H1 (cell line): ENCODE measurements around the gene GRK6. TPM values are rescaled to one million over a fixed set of nuclear protein-coding genes. Genes with fewer than 3 reads are reported as not detected.

Experiments used
- CTCF ChIA-PET: fragments of 300-600 bp; sonication (Branson Sonifier 250); formaldehyde crosslinking; loops from one replicate; lab custom pipeline; 2021; ENCODE audit not compliant: partially characterized antibody; lab: Charles Lee
- POLR2A ChIA-PET: fragments of 300-600 bp; sonication (Branson Sonifier 250); formaldehyde crosslinking; loops from one replicate; lab custom pipeline; 2021; ENCODE audit warnings: inconsistent platforms; ENCODE audit not compliant: partially characterized antibody; lab: Charles Lee
- DNase-seq, 2 experiments: peaks; one replicate each; pipeline versions ENCODE4 v3.0.0 to v3.0.0-alpha.2; 2010 to 2022; ENCODE audit warnings: low spot score in 2 of 2, low read depth in 1 of 2, mixed read lengths in 1 of 2
- FAIRE-seq: peaks from 2 replicates; lab custom pipeline; 2011; peaks lifted over from hg19 to GRCh38; lab: Jason Lieb, UNC
- H2AFZ ChIP-seq: 2 replicates; pipeline ENCODE4 v1.8.1; 2012; ENCODE audit warnings: low read length, inconsistent platforms
- H2AK5ac ChIP-seq: 2 replicates; pipeline ENCODE4 v1.6.1; 2013; ENCODE audit warnings: low read depth, low read length
- H2BK120ac ChIP-seq: replicated peaks from 2 replicates; pipeline ENCODE3; 2013; ENCODE audit warnings: low read depth, low read length, inconsistent platforms
- H2BK12ac ChIP-seq: 2 replicates; pipeline ENCODE4 v1.6.1; 2013; ENCODE audit warnings: low read depth, low read length
- H2BK15ac ChIP-seq: 2 replicates; pipeline ENCODE4 v1.6.1; 2013; ENCODE audit warnings: low read length
- H2BK20ac ChIP-seq: 2 replicates; pipeline ENCODE4 v1.6.1; 2013; ENCODE audit warnings: low read length
- H2BK5ac ChIP-seq: 2 replicates; pipeline ENCODE4 v1.6.1; 2013; ENCODE audit warnings: low read depth, low read length
- H3K14ac ChIP-seq: 2 replicates; pipeline ENCODE4 v1.6.1; 2013; ENCODE audit warnings: inconsistent platforms; ENCODE audit not compliant: insufficient read length
- H3K18ac ChIP-seq: 2 replicates; pipeline ENCODE4 v1.6.1; 2013; ENCODE audit warnings: low read length; ENCODE audit errors: extremely low read depth
- H3K23ac ChIP-seq: 2 replicates; pipeline ENCODE4 v1.6.1; 2013; ENCODE audit warnings: inconsistent platforms; ENCODE audit not compliant: insufficient read length
- H3K23me2 ChIP-seq: 2 replicates; pipeline ENCODE4 v1.6.1; 2013; ENCODE audit warnings: low read depth, low read length
- H3K27ac ChIP-seq: 2 replicates; pipeline ENCODE4 v1.6.1; 2011; ENCODE audit warnings: low read depth, low read length, inconsistent platforms
- H3K27me3 ChIP-seq, 4 experiments: replicated peaks in 1 of 4; 1 replicate in 1 of 4; 2 replicates in 3 of 4; pipeline versions ENCODE4 v1.6.1 to v1.8.1; 2011 to 2013; ENCODE audit warnings: low read length in 3 of 4, mild to moderate bottlenecking in 3 of 4, inconsistent platforms in 2 of 4, mixed read lengths in 2 of 4, moderate library complexity in 1 of 4; ENCODE audit not compliant: control insufficient read depth in 3 of 4, insufficient read depth in 3 of 4; ENCODE audit errors: extremely low read depth in 1 of 4
- H3K36me3 ChIP-seq, 4 experiments: 2 replicates each; pipeline versions ENCODE4 v1.6.1 to v1.8.1; 2011 to 2013; ENCODE audit warnings: mild to moderate bottlenecking in 4 of 4, low read length in 3 of 4, moderate library complexity in 2 of 4, control low read depth in 1 of 4, inconsistent platforms in 1 of 4; ENCODE audit not compliant: insufficient read depth in 4 of 4, control insufficient read depth in 2 of 4
- H3K4ac ChIP-seq: replicated peaks from 2 replicates; pipeline ENCODE3; 2013; ENCODE audit warnings: low read length, low read depth, mixed read lengths, inconsistent platforms; ENCODE audit not compliant: insufficient read length
- H3K4me1 ChIP-seq, 4 experiments: replicated peaks in 1 of 4; 1 replicate in 1 of 4; 2 replicates in 3 of 4; pipeline versions ENCODE4 v1.6.1 to v1.8.1; 2011 to 2013; ENCODE audit warnings: low read length in 3 of 4, inconsistent platforms in 2 of 4, mixed read lengths in 1 of 4; ENCODE audit not compliant: insufficient read depth in 4 of 4, control insufficient read depth in 3 of 4
- H3K4me2 ChIP-seq, 2 experiments: 2 replicates each; pipeline versions ENCODE4 v1.6.1 to v1.8.1; 2011 to 2013; ENCODE audit warnings: low read depth in 2 of 2, low read length in 2 of 2, control low read depth in 1 of 2, inconsistent platforms in 1 of 2, mild to moderate bottlenecking in 1 of 2; ENCODE audit not compliant: insufficient read depth in 1 of 2
- H3K4me3 ChIP-seq, 4 experiments: fragments of 200-600, 300-600 bp in 1 of 4; sonication (generic), shearing (Covaris generic), sonication (Bioruptor Twin) in 1 of 4; 2 replicates each; pipeline versions ENCODE4 v1.5.1 to v1.8.1; 2011 to 2016; ENCODE audit warnings: low read length in 4 of 4, low read depth in 3 of 4, control low read depth in 2 of 4, inconsistent platforms in 2 of 4, mild to moderate bottlenecking in 2 of 4, mixed read lengths in 1 of 4, moderate library complexity in 1 of 4; ENCODE audit not compliant: insufficient read depth in 2 of 4; ENCODE audit errors: extremely low read depth in 1 of 4
- H3K56ac ChIP-seq: replicated peaks from 2 replicates; pipeline ENCODE3; 2013; ENCODE audit warnings: low read depth, mild to moderate bottlenecking, mixed read lengths, low read length, inconsistent platforms; ENCODE audit not compliant: insufficient read length
- H3K79me1 ChIP-seq: 2 replicates; pipeline ENCODE4 v1.6.1; 2013; ENCODE audit warnings: low read depth, low read length, control low read depth
- H3K79me2 ChIP-seq, 2 experiments: 2 replicates each; pipeline versions ENCODE4 v1.6.1 to v1.8.1; 2012 to 2013; ENCODE audit warnings: low read length in 2 of 2, mild to moderate bottlenecking in 2 of 2, inconsistent platforms in 1 of 2; ENCODE audit not compliant: insufficient read depth in 2 of 2, control insufficient read depth in 1 of 2
- H3K9ac ChIP-seq, 4 experiments: replicated peaks in 1 of 4; 1 replicate in 1 of 4; 2 replicates in 3 of 4; pipeline versions ENCODE4 v1.6.1 to v1.8.1; 2011 to 2013; ENCODE audit warnings: low read depth in 3 of 4, low read length in 3 of 4, control low read depth in 2 of 4, mild to moderate bottlenecking in 2 of 4, moderate library complexity in 2 of 4, inconsistent platforms in 1 of 4; ENCODE audit errors: extremely low read depth in 1 of 4
- H3K9me3 ChIP-seq, 2 experiments: 2 replicates each; pipeline versions ENCODE4 v1.6.1 to v1.8.1; 2012 to 2013; ENCODE audit warnings: mild to moderate bottlenecking in 2 of 2, moderate library complexity in 2 of 2, control low read depth in 1 of 2, inconsistent platforms in 1 of 2, low read depth in 1 of 2, low read length in 1 of 2, mixed read lengths in 1 of 2; ENCODE audit not compliant: insufficient read depth in 2 of 2
- H4K20me1 ChIP-seq, 2 experiments: replicated peaks in 1 of 2; 2 replicates each; pipeline versions ENCODE3 to v1.8.1; 2011 to 2013; ENCODE audit warnings: inconsistent platforms in 2 of 2, low read length in 2 of 2, mild to moderate bottlenecking in 1 of 2; ENCODE audit not compliant: insufficient read depth in 2 of 2, control insufficient read depth in 1 of 2
- H4K5ac ChIP-seq: 2 replicates; pipeline ENCODE4 v1.6.1; 2013; ENCODE audit warnings: low read length, low read depth, mixed read lengths, inconsistent platforms; ENCODE audit not compliant: insufficient read length
- H4K8ac ChIP-seq: 2 replicates; pipeline ENCODE4 v1.8.0; 2013; ENCODE audit warnings: mild to moderate bottlenecking, moderate library complexity, low read length, inconsistent platforms; ENCODE audit not compliant: insufficient read depth; ENCODE audit errors: extremely low read depth
- H4K91ac ChIP-seq: replicated peaks from 2 replicates; pipeline ENCODE3; 2013; ENCODE audit warnings: low read length, mixed read lengths, inconsistent platforms; ENCODE audit not compliant: insufficient read length
- CEBPB ChIP-seq: IDR thresholded peaks from 2 replicates; pipeline ENCODE4 v1.6.1; 2012; ENCODE audit warnings: low read depth, low read length
- MAFK ChIP-seq: IDR thresholded peaks from 2 replicates; pipeline ENCODE4 v1.6.1; 2012; ENCODE audit warnings: low read depth, mild to moderate bottlenecking, improper control_type of control experiment, low read length
- RBBP5 ChIP-seq: IDR thresholded peaks from 2 replicates; pipeline ENCODE4 v1.7.1; 2012; ENCODE audit warnings: low read depth, mild to moderate bottlenecking, inconsistent platforms, low read length, moderate library complexity, borderline replicate concordance
- TBP ChIP-seq: IDR thresholded peaks from 2 replicates; pipeline ENCODE4 v1.6.1; 2011; ENCODE audit warnings: low read depth, low read length, improper control_type of control experiment
- TEAD4 ChIP-seq: IDR thresholded peaks from 2 replicates; pipeline ENCODE4 v1.6.1; 2012; ENCODE audit warnings: low read depth, low read length, inconsistent platforms, mixed read lengths
- WGBS, 2 experiments: shearing (Covaris generic) in 1 of 2; methylation state at CpG; one replicate each; pipeline versions ENCODE4 v1.1.6 to v1.1.7; 2013 to 2015; ENCODE audit warnings: low lambda C conversion rate in 2 of 2, mixed read lengths in 2 of 2, inconsistent platforms in 1 of 2, low coverage in 1 of 2, missing lambda C conversion rate in 1 of 2; ENCODE audit not compliant: insufficient replicate concordance in 2 of 2, insufficient coverage in 1 of 2, insufficient read length in 1 of 2; ENCODE audit errors: extremely low coverage in 1 of 2, missing lambda C conversion rate in 1 of 2; 5-methylcytosine and 5-hydroxymethylcytosine counted together
- polyA plus RNA-seq, 7 experiments: library from polyadenylated mRNA; depleted of rRNA in 3 of 7; stranded (reverse) in 5 of 7; unstranded in 2 of 7; fragments of >200 nt in 5 of 7; fragments of 200-250 nt in 2 of 7; gene quantifications; 1 replicate in 5 of 7; 2 replicates in 1 of 7; 4 replicates in 1 of 7; pipeline versions ENCODE4 v1.2.1 to v1.2.3, GENCODE V29; 2011 to 2013; ENCODE audit warnings: missing spikeins in 2 of 7, mixed read lengths in 2 of 7
- total RNA-seq: library from RNA; stranded (reverse); fragmentation: NEBNext Ultra II Directional; extraction: Animal tissue kit (Norgen Biotek cat#: 25700); gene quantifications from 2 replicates; pipeline ENCODE4 v1.2.1, GENCODE V29; 2021

Gene GRK6
- total and polyA plus RNA-seq, 2 of the 8 experiments (the other 6 are each of a cell fraction or from before 2014, with no cell fraction given), result 31.8 to 57.8 TPM

- TF ChIP-seq TBP (no peak), MAFK (no peak), RBBP5 (no peak), CEBPB (no peak), TEAD4 (no peak)
- Histone ChIP-seq H3K14ac (no peak overlapping the region), H3K27ac (no peak overlapping the region), H3K79me1 (peaks cover 2% of the 10 kb centered on the region; the same call in 1 of the 2 replicates), H2BK20ac (no peak overlapping the region), H4K91ac (no peak overlapping the region), H2BK5ac (no peak overlapping the region), H3K27me3 (no peaks in the 10 kb centered on the region), H3K9me3 (no peaks in the 10 kb centered on the region), H3K56ac (no peak overlapping the region), H4K8ac (no peak overlapping the region), H2BK12ac (no peak overlapping the region), H3K4me1 (peaks cover 0 to 18% (median 11%) of the 10 kb centered on the region in 4 experiments; a peak in 6 of 7 replicates), H3K79me2 (no peaks in the 10 kb centered on the region), H2AFZ (no peak overlapping the region), H3K4me2 (no peak overlapping the region), H2BK15ac (no peak overlapping the region), H3K4ac (no peak overlapping the region), H2BK120ac (no peak overlapping the region), H3K23me2 (peaks cover 3% of the 10 kb centered on the region), H3K4me3 (no peak overlapping the region), H4K20me1 (peaks cover 0 to 3% of the 10 kb centered on the region in 2 experiments), H3K18ac (no peak overlapping the region), H3K9ac (no peak overlapping the region; a peak in 1 of 7 replicates), H3K36me3 (no peaks in the 10 kb centered on the region; a peak in 1 of 8 replicates), H4K5ac (no peak overlapping the region), H3K23ac (no peak overlapping the region), H2AK5ac (no peak overlapping the region)
- no peak for FAIRE-seq
- no peak for DNase-seq
- WGBS, 2 experiments, result 88% methylated on average over 13 of the region's 13 CpGs; no CpG with 5 or more reads in 1 of the 2 experiments
- ChIA-PET CTCF (interaction anchor here (0.9 to 10.4 kb wide), 12 partner anchors 9 to 106 kb away, joined by 3 to 162 read pairs (median 6); partner anchors contain the start of gene PDLIM7), POLR2A (interaction anchor here (0.7 to 67.5 kb wide), 9 partner anchors 2 to 112 kb away, joined by 3 to 3349 read pairs (median 5); partner anchors contain the start of genes DBN1, DDX41, DOK3 and PDLIM7)
These were observed 51.4 kb downstream of the GRK6 start for GRCh38 chr5:177477701-177478477.
